NT2/D1 (cell line): ENCODE data around the gene PML.
A peak's percentile ranks its signal among the peaks of the same experiment; 100 is the strongest.

Experiments
- DNase-seq: peaks from one replicate; pipeline ENCODE4 v3.0.0-alpha.2; 2011; ENCODE audit warnings: low read depth, low spot score
- H3K27me3 ChIP-seq: 2 replicates; pipeline ENCODE4 v1.6.0; 2011; ENCODE audit warnings: mild to moderate bottlenecking; ENCODE audit not compliant: insufficient read length, insufficient read depth
- H3K36me3 ChIP-seq: 2 replicates; pipeline ENCODE4 v1.6.1; 2011; ENCODE audit warnings: mild to moderate bottlenecking, low read length, mixed read lengths; ENCODE audit not compliant: insufficient read depth, insufficient read length
- H3K4me1 ChIP-seq: 2 replicates; pipeline ENCODE4 v1.5.1; 2011; ENCODE audit not compliant: insufficient read depth, insufficient read length
- H3K4me3 ChIP-seq: 2 replicates; pipeline ENCODE4 v1.5.1; 2011; ENCODE audit warnings: low read depth; ENCODE audit not compliant: insufficient read length
- H3K9ac ChIP-seq: 2 replicates; pipeline ENCODE4 v1.6.0; 2011; ENCODE audit warnings: low read depth; ENCODE audit not compliant: insufficient read length
- H3K9me3 ChIP-seq: 2 replicates; pipeline ENCODE4 v1.5.1; 2011; ENCODE audit warnings: mild to moderate bottlenecking, low read length; ENCODE audit not compliant: insufficient read depth
- SUZ12 ChIP-seq: IDR thresholded peaks from 2 replicates; pipeline ENCODE4 v1.6.1; 2011; ENCODE audit not compliant: insufficient read length, insufficient read depth; ENCODE audit errors: extremely low read depth
- YY1 ChIP-seq: IDR thresholded peaks from 2 replicates; pipeline ENCODE4 v1.6.1; 2011; ENCODE audit not compliant: insufficient read length, insufficient read depth
- ZNF274 ChIP-seq: IDR thresholded peaks from 2 replicates; pipeline ENCODE4 v1.6.1; 2011; ENCODE audit warnings: mild to moderate bottlenecking, low read depth, low read length

Gene PML

DNA sequence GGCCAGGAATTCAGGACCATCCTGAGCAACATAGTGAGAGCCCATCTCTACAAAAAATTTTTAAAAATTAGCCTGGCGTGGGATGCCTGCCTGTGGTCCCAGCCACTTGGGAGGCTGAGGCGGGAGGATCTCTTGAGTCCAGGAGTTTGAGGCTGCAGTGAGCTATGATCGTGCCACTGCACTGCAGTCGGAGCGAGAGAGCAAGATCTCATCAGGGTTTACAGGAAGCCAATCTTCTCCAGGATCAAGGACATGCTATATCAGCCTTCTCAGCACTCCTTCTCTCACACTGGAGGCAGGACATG is 2.0 kb upstream of the PML start:
- peaks cover 8% of the 10 kb centered on the region for H3K4me1 ChIP-seq

DNA sequence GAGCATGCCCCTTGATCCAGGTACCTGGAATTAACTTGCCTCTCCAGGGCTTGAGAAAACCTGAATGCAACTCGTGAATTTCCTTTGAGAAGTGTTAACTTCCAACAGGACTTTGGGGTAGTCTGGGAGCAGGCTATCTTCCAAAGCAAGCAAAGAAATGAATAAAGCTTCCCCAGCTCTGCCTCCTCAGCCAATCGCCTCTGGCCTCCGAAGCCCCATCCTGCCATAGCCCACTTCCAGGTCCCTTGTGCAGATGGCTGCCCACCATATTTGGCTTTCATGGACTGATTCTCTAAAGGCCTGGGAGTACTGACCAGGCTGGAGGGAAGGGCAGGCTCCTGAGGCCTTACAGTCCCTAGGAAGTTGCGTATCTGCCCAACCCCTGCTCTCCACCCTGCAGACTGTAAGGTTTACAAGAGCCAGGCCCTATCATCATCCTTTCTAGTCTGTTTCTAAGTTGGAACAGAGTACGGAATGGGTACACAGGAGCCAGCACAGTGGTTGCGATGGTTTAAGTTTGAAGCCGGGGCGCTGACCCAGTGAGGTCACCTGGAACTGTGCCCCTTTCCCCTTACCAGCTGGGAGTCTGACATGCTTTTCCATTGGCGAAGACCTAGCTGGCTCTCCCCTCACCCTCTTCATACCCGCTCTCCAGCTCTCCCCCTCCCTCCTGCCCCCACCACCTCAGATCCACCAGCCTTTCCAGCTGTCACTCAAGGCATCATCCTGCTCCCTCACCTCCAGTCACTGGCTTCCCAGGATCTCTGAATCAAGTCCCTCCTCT is 1.1 kb upstream of the PML start:
- no peak for TF ChIP-seq SUZ12
- DNase-seq: no peak
- peak overlapping the region; percentile 89 for H3K9ac ChIP-seq
- peak overlapping the region; percentile 72 for H3K4me3 ChIP-seq
- peaks cover 8% of the 10 kb centered on the region for H3K4me1 ChIP-seq
- H3K9me3 ChIP-seq: no peaks in the 10 kb centered on the region
- H3K27me3 ChIP-seq: peaks cover 18% of the 10 kb centered on the region
- peaks cover 13% of the 10 kb centered on the region for H3K36me3 ChIP-seq

More for the DNA sequence above, 2.0 kb upstream of the PML start:
- TF ChIP-seq YY1 (no peak), ZNF274 (no peak), SUZ12 (no peak)
- peaks cover 18% of the 10 kb centered on the region for H3K27me3 ChIP-seq
- peaks cover 5% of the 10 kb centered on the region for H3K36me3 ChIP-seq
- no peaks in the 10 kb centered on the region for H3K9me3 ChIP-seq
- no peak overlapping the region for H3K9ac ChIP-seq
- DNase-seq: no peak
- no peak overlapping the region for H3K4me3 ChIP-seq

DNA sequence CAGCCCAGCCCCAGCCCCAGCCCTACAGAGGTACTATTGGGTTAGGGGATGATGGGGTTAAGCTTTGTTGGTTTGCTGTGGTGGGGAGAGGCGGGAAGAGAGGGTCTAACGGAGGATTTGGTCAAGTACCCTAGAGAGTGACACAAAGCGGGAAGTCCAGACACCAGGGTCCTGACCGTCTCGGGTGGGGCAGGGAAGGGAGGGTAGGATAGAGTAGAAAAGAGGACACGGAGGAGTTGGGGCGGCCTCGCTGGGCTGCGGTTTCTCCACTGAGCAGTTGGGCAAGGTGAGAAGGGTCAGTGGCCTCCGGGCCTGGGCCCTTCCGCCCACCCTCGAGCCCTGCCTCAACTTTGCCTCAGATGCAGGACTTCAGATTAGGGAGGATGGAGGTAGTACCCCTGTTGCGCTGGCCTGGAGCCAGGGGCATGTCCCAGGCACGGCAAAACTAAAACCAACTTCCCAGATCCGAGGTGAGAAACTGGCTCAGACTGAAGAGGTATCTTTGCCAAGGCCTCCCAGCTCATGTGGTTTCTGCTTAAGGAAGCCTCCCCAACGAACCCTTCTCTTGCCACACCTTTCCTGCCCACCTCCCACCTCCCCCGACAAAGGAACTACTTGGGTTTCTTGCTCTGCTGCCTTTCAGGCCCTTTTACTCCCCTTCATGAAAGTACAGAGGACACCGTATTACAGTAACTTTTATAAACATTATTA is 551 bp downstream of the PML start:
- peaks cover 18% of the 10 kb centered on the region for H3K27me3 ChIP-seq
- H3K9me3 ChIP-seq: no peaks in the 10 kb centered on the region
- peak overlapping the region; percentile 79 for H3K9ac ChIP-seq
- H3K4me1 ChIP-seq: peaks cover 8% of the 10 kb centered on the region
- peaks cover 23% of the 10 kb centered on the region for H3K36me3 ChIP-seq
- peak overlapping the region; percentile 72 for H3K4me3 ChIP-seq
- TF ChIP-seq SUZ12: no peak
- no peak for TF ChIP-seq ZNF274
- no peak for TF ChIP-seq YY1
- no peak for DNase-seq

DNA sequence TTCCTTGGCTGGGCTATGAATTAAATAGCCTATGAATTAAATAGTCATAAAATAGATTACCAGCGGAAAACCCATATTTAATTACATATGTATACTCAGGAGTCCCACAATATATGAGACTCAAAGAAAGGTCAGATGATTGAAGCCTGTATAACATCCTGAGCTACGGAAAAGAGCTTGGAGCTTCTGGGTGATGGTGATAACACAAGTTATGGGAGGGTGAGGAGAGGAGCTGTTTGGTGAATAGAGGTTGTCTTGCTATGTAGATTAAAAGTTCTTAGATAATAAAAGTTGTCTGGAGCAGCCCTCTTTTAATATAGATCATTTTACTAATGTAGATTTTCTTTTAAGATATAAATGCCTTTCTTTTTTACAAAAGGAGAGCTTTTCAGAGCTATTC is 1.8 kb downstream of the PML start:
- TF ChIP-seq ZNF274: no peak
- no peak for TF ChIP-seq YY1
- peaks cover 6% of the 10 kb centered on the region for H3K4me1 ChIP-seq
- peaks cover 17% of the 10 kb centered on the region for H3K27me3 ChIP-seq
- H3K9me3 ChIP-seq: no peaks in the 10 kb centered on the region
- DNase-seq: no peak
- H3K9ac ChIP-seq: no peak overlapping the region
- peaks cover 23% of the 10 kb centered on the region for H3K36me3 ChIP-seq
- H3K4me3 ChIP-seq: no peak overlapping the region

DNA sequence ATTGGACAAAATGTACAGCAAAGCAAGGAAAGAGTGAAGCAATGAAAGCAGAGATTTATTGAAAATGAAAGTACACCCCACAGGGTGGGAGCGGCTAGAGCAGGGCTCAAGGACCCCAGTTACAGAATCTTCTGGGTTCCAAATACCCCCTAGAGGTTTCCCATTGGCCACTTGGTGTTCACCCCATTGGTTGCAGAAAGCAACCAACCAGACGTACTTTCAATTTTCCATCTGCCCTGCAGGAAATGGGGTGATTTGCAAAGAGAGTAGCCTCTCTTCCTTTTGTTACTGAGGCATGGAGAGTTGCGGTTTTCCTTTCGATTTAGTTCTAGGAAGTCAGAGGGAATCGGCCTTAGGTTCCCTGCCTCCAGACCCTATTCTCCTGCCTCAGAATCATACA is 2.4 kb downstream of the PML start:
- Histone ChIP-seq H3K36me3 (peaks cover 23% of the 10 kb centered on the region), H3K4me1 (peaks cover 3% of the 10 kb centered on the region), H3K9me3 (no peaks in the 10 kb centered on the region), H3K9ac (no peak overlapping the region), H3K27me3 (peaks cover 14% of the 10 kb centered on the region), H3K4me3 (no peak overlapping the region)
- TF ChIP-seq SUZ12 (no peak), YY1 (no peak), ZNF274 (no peak)
- no peak for DNase-seq

DNA sequence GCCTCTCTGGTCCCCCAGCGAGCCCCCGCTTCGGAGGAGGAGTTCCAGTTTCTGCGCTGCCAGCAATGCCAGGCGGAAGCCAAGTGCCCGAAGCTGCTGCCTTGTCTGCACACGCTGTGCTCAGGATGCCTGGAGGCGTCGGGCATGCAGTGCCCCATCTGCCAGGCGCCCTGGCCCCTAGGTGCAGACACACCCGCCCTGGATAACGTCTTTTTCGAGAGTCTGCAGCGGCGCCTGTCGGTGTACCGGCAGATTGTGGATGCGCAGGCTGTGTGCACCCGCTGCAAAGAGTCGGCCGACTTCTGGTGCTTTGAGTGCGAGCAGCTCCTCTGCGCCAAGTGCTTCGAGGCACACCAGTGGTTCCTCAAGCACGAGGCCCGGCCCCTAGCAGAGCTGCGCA is 3.5 kb downstream of the PML start:
- Histone ChIP-seq H3K9ac (no peak overlapping the region), H3K4me1 (peaks cover 2% of the 10 kb centered on the region), H3K27me3 (peaks cover 9% of the 10 kb centered on the region), H3K9me3 (no peaks in the 10 kb centered on the region), H3K4me3 (no peak overlapping the region), H3K36me3 (peaks cover 26% of the 10 kb centered on the region)
- TF ChIP-seq ZNF274: no peak
- DNase-seq: no peak

DNA sequence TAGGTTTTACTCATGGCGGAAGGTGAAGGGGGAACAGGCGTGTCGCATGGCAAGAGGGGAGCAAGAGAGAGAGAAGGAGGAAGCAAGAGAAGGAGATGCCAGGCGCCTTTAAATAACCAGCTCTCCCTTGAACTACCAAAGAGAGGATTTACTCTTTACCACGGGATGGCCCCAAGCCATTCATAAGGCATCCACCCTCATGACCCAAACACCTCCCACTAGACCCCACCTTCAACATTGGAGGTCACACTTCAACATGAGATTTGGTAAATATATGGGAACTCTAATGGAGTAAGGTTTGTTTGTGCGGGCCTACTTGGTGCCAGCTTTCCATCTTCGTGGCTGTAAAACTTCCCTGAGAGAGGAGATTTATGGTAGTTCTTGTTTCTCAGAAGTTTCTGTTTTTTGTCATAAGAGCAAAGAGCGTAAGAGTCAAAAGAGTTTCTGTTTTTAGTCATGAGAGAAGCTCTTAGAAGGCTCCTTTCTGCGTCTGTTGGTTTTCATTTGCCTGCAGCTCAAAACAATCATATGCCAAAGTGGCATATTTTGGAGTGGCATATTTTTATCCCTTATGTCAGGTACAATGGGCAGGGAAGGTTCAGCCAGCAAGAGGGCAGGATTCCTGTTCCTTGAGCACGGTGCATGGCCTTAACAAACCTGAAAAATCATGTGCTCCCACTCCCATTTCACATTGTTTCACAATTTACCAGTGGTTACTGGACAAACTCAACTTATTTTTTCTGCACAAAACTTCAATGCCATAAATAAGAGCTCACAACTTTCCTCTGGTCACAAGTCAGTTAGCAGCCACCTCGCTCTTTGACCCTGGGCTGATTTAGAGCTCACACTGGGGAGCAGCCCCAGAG is 12.5 kb downstream of the PML start:
- no peak for TF ChIP-seq YY1
- TF ChIP-seq SUZ12: no peak
- TF ChIP-seq ZNF274: no peak
- H3K4me3 ChIP-seq: no peak overlapping the region
- H3K9ac ChIP-seq: no peak overlapping the region

More for the DNA sequence above, 12.5 kb downstream of the PML start:
- Histone ChIP-seq H3K27me3 (no peaks in the 10 kb centered on the region), H3K9me3 (no peaks in the 10 kb centered on the region), H3K4me1 (peaks cover 4% of the 10 kb centered on the region), H3K36me3 (peaks cover 37% of the 10 kb centered on the region)
- no peak for DNase-seq
